NCI-H1105 (cell line): ENCODE data around the gene GNB1.
"Not testable (repeated sequence)": the region's sequence is repeated elsewhere in the genome, so short reads cannot be mapped to it uniquely, and the experiment has no call there.

ENCODE experiments used
- DNase-seq: peaks from one replicate; lab custom pipeline; 2025; lab: John Stamatoyannopoulos, UW

GNB1 gene

GRCh38 chr1:1741013-1741412 is 149.9 kb downstream of the GNB1 start:
- not testable (repeated sequence) for DNase-seq

- DNase-seq: not testable (repeated sequence)
Measured at GRCh38 chr1:1738799-1739337, 152.0 kb downstream of the GNB1 start.

- DNase-seq: not testable (repeated sequence)
Measured at GRCh38 chr1:1737675-1738590, 153.0 kb downstream of the GNB1 start.
